Stimulated activated CD8-positive, alpha-beta memory T cell treated with anti-CD3 and anti-CD28 coated beads, Interleukin-7, amount 100 ng/mL, for 24 hours (primary cell): ENCODE data around the gene PCDH9.
"Not testable (repeated sequence)": the region's sequence is repeated elsewhere in the genome, so short reads cannot be mapped to it uniquely, and the experiment has no call there.

Experiments used
- DNase-seq: peaks from one replicate; pipeline ENCODE4 v3.0.0-alpha.2; 2020; ENCODE audit warnings: low read depth

PCDH9 gene

DNA sequence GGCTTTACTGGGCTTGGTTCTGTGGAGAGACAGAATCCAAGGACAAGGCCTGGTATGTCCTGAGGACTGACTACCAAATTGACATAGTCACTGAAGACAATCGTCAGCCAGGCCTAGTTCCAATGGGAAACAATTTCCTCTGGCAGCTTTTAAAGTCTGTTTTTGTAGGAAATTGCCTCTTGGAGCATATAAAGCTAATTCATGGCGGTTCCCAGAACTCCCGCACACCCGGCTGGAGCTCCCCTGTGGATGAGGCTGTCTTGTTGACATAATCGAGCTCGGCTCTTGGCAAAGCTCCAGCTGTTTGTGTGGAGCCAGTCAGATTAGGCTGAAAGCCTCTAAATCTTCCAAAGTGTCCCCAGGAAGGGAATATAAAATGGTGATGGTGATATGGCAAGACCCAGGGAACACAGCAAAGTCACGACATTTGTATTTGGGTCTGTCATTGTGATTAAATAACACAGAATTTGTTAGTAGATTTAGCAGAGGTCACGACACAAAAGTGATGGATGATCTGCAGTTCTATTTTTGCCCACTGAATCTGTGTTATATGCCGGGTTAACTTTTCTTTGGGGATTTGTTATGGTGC lies 395.0 kb downstream of the PCDH9 start:
- no peak for DNase-seq

DNA sequence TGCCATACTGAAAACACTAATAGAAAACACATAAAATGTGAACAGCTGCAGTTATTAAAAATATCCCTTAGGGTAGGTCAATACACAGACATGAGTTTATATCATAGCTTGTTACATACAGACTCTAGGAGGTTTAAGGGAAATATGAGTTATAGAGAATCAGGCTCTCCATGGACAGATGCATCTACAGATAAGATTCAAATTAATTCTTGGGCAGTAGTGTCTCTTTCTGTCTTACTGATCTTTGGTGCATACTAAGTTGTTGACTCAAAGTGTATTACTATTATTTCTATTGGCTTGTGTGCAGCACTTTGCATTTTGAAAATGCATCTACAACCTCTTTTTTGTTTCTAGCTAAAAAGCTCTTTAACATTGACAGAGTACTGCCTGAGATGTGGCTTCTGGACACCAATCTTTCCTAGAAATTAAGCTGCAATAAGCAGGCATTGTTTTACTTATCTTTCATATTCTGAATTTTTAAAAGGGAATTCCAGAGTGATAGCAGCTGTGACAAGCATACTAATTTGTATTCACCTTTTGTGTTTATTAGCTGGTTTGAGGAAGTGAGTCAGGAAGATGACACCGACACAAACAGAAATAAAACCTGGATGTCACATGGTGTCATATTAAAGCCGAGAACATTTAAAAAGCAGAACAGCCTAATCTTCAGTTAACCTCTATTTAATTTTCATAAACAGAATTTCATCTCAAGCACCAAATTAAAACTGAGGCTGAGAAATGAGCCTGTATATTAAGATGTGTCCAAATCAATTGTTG lies 399.0 kb downstream of the PCDH9 start:
- no peak for DNase-seq

DNA sequence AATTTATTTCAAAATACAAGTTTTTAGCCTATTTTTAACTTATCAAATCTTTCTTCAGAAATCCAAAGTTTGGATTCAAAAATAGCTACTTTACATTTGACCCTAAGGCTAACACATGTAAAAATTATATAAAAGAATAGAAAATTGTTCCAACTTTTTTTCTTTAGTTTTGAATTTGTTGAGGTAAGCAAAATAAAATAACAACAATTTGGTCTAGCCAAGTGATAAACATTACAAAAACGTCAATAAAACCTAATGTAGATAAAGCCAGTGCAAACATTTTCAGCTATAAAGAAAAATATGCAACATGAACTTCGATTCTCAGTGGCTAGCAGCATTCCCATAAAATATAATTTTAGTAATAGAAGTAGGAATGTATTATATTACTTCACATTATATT lies 400.3 kb downstream of the PCDH9 start:
- no peak for DNase-seq

DNA sequence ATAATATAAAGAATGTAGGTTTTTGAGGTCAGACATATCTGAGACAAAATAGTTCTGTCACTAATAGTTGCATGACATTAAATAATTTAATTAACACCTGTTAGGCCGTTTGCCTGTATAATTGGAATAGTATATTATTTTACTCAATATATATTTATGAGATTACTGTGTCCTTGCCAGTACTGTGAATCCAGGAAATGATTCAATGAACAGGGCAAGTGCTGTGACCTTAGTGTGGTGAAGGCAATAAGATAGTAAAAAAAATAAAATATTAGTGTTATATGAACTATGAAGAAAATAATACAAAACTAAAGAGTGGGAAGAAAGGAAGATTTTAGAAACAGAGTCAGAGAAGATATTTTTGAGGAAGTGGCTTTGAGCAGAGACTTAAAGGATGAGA lies 403.7 kb downstream of the PCDH9 start:
- DNase-seq = no peak

DNA sequence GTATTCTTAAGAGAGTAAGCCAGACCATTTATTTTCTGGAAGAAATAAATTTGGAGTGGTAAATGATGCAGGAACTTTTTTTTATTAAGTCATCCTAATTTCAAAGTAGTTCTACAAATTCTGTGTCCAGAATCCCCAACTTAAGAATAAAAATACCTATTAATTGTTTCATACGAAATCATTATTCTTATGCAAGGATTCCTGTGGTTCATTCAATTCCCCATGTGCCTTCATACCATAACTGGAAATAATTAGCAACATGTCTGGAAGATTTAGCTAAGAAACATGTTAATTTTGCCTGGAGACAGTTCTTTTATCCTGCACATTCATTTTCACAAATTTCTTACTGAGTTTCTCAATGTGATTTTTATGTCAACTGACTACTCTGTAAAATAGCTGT lies 408.6 kb downstream of the PCDH9 start:
- DNase-seq = no peak

- DNase-seq = no peak
Observed at GRCh38 chr13:66811455-66811854, 418.7 kb downstream of the PCDH9 start.

- no peak for DNase-seq
Observed at GRCh38 chr13:66809485-66809884, 420.7 kb downstream of the PCDH9 start.

- DNase-seq = no peak
Observed at GRCh38 chr13:66807251-66807650, 422.9 kb downstream of the PCDH9 start.

DNA sequence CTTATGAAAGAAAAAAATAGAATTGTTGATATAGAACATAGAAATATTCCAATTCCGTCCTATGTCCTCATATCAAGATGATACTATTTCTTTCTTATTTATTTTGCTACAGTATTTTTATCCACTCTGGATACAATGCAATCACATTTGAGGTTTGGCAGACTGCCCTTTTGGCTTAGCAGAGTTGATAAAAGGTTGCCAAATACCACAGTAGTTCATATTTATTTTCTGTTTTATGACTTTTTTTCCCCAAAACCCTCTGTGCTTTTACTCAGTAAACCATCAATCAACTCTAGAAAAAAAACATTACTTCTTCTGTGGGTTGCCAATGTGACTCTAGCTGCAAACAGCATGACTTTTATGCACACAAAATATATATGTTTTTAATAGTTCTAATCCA lies 424.5 kb downstream of the PCDH9 start:
- DNase-seq = no peak

GRCh38 chr13:66803808-66804456 lies 426.2 kb downstream of the PCDH9 start:
- no peak for DNase-seq

DNA sequence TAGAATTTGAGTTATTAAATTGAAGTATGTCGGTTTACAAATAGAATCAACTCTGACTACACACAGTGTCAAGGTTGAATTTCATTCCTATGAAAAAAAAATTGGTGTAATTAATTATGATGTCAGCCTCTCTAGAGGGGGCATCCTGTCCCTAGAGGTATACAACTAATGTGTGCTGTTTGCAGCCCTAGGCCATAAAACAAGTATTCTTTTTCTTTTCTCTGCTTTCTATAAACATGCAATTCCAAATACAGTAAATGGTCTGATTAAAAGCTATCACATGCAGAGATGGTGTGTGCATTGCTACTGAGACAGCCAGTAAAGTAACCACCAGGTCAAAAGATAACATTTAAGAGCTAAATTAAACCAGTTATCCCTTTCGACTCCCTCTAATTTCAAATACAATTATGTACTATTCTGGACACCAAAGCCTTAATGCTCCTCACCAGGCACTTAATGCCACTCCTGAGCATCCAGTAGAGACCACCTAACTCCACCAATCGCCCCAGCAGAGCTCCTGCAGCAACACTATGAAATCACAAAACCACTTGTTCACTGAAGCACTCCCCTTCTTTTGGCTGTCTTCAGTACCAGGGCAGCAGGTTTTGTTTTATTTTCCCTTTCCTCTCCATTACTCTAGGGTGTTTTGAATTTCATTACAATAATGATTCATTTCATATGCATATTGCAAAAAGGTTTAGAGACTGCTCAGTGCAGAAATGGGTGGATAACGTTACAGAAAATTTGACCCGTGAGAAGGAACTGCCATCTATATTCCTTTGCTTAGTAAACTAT lies 426.9 kb downstream of the PCDH9 start:
- no peak for DNase-seq

GRCh38 chr13:66795636-66796035 lies 434.5 kb downstream of the PCDH9 start:
- DNase-seq = no peak

DNA sequence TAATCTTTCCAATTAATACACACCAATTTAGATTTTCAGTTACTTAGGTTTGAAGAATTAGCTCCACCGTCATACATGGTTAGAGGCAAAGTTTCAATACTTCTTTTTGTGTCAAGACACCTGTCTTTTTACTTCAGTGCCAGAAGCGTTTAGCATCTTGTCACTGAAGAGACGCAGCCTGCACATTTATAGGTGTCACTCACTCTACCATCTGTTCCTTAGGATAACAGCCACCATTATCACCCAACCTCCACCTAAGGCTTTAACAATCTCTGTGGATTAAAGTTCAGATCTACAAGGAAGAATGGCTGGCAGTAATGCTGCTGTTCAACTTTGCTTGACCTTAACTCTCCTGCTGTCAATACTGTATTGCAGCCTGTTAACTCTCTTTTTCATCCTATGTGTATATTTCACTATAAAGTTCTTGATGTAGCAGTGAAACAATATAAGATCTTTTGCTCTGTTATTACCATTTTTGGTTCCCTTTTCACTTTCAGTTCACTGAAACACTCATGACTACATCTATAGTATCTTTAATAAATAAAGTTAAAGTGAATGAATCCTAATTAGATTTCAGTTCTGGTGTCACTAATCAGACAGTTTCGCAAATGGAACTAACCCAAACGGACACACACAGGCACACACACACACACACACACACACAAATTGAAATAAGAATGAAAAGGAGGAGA lies 435.6 kb downstream of the PCDH9 start:
- no peak for DNase-seq

DNA sequence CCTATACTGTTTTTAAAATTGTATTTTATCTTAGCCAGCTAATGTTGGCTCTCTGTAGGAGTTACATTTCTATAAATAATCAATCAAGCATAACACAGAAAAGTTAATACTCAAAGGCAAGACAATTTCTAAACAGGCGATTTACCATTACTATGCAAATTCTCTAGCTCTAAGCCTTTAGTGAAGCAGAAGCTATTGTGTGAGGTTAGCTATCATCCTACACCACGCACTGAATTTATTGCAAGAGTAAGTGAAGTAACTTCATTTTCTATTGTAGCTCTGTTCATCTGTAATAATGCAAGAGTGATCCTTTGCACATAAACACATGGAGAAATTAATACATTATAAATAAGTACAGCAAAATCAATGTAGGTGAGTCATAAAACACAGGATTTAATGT lies 439.3 kb downstream of the PCDH9 start:
- no peak for DNase-seq

DNA sequence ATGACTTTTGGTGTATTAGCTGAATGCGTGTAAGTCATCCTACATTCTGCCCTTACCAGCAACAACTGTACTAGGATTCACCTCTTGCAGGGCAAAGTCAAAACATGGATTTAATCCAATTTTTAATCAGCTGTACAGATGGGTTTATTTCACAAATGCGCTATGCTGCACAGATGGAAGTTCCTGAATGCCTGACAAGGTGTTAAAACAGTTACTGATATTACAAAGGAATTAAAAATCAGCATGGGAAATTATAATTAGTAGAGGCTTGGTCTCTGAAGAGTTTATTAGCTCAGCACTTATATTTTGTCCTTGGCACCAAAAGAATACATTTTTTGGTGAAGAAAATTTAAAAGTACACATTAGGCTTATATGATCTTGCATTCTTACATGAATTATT lies 448.9 kb downstream of the PCDH9 start:
- no peak for DNase-seq

GRCh38 chr13:66780814-66781213 lies 449.3 kb downstream of the PCDH9 start:
- DNase-seq = no peak

DNA sequence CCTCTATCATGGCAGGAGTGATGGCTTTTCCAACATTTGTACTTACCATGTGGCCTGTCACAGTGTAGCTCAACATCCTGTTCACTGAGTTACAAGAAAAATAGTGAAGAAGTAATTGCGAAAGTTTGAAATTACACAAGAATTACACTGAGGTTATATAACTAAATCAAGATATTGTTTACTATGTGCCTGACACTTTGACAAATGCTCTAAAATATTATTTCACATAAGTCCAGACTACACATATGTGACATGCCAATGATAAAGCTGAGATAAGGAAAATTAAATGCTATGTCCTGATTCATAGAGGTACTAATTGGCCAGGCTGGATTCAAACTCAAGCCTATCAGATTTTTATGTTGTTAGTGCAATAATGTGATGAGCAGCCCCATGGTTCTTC lies 451.7 kb downstream of the PCDH9 start:
- no peak for DNase-seq

DNA sequence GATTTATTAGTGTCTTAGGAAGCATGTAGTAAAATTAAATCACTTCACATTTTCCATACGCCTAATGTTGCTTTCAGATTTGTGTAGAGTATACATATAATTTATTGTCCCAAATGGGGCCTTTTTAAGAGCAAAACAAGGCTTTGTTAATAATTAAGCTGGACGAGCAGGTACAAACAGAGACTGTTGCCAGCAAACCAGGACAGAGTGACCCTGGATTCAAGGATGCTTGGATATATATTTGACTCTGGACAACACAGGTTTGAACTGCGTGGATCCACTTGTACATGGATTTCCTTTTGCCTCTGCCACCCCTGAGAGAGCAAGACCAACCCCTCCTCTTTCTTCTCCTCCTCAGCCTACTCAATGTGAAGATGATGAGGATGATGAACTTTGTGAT lies 454.9 kb downstream of the PCDH9 start:
- no peak for DNase-seq

GRCh38 chr13:66774046-66774445 lies 456.1 kb downstream of the PCDH9 start:
- DNase-seq = no peak

- DNase-seq = no peak
Observed at GRCh38 chr13:66765559-66765958, 464.6 kb downstream of the PCDH9 start.

DNA sequence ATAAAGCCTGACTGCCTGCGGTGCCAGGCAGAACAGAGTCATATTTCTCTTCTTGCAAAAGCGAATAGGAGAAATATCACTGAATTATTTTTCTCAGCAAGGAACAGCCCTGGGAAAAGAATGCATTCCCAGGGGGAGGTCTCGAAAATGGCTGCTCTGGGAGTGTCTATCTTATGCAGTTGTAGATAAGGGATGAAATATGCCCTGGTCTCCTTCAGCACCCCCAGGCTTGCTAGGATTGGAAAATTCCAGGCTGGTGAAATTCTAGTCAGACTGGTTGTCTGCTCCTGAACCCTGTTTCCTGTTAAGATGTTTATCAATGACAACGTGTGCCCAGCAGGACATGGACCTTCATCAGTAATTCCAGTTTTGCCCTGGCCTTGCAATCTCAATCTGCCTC lies 469.5 kb downstream of the PCDH9 start:
- not testable (repeated sequence) for DNase-seq

GRCh38 chr13:66759919-66760318 lies 470.2 kb downstream of the PCDH9 start:
- no peak for DNase-seq
